ENCODE data around the gene WDTC1. TPM values are rescaled to one million over a fixed set of nuclear protein-coding genes. Genes with fewer than 3 reads are reported as not detected.
"Not testable (repeated sequence)": the region's sequence is repeated elsewhere in the genome, so short reads cannot be mapped to it uniquely, and the experiment has no call there.

Gene WDTC1
- total and polyA plus RNA-seq, 4 donors = 19.8 to 41.0 (median 30.2) TPM

DNA sequence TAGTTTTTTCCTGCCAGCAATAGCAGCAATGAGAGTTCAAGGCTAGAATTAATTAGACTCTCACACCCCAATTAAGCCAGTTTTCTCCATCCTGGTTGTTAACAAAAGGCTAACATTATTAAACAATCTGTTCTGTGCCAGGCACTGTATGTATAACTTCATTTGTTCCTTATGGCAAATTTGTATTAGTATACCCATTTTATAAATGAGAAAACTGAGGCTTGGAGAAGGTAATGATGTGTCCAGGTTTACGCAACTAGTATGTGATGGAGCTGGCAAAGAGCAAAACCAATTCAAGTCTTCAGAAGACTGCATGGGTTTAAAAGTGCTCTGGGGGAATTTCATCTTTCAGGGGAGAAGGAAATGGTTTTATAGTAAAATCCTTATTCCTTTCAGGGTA is 41.2 kb upstream of the WDTC1 start:
- H3K9ac ChIP-seq (ENCODE audit: insufficient read depth in 1 of 2, low read length in 2 of 2) = no peak overlapping the region
- no peak overlapping the region for H3K4me3 ChIP-seq
- peaks cover 0 to 4% (median 0%) of the 10 kb centered on the region in 5 donors for H3K4me1 ChIP-seq (ENCODE audit: control insufficient read depth in 5 of 5, insufficient read depth in 5 of 5, low read length in 5 of 5)
- H3K9me3 ChIP-seq (ENCODE audit: control insufficient read depth in 4 of 4, insufficient read depth in 3 of 4, low read length in 3 of 4) = no peaks in the 10 kb centered on the region
- TF ChIP-seq, protein P1, sequence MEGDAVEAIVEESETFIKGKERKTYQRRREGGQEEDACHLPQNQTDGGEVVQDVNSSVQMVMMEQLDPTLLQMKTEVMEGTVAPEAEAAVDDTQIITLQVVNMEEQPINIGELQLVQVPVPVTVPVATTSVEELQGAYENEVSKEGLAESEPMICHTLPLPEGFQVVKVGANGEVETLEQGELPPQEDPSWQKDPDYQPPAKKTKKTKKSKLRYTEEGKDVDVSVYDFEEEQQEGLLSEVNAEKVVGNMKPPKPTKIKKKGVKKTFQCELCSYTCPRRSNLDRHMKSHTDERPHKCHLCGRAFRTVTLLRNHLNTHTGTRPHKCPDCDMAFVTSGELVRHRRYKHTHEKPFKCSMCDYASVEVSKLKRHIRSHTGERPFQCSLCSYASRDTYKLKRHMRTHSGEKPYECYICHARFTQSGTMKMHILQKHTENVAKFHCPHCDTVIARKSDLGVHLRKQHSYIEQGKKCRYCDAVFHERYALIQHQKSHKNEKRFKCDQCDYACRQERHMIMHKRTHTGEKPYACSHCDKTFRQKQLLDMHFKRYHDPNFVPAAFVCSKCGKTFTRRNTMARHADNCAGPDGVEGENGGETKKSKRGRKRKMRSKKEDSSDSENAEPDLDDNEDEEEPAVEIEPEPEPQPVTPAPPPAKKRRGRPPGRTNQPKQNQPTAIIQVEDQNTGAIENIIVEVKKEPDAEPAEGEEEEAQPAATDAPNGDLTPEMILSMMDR (IDR thresholded peaks at IDR 0.05; ENCODE audit: control extremely low read depth, extremely low read depth) = no peak
- WGBS, 2 donors = 98 to 100% methylated on average over 1 of the region's 1 CpG
- H3K27ac ChIP-seq (ENCODE audit: low read depth in 1 of 2, low read length in 1 of 2) = no peak overlapping the region
- DNase-seq (no peak), ATAC-seq (ENCODE audit: insufficient read depth, low FRiP score) (no peak)
- H3K27me3 ChIP-seq (ENCODE audit: control insufficient read depth in 3 of 3, insufficient read depth in 3 of 3, low read length in 2 of 3) = no peaks in the 10 kb centered on the region
- no peaks in the 10 kb centered on the region for H3K36me3 ChIP-seq (ENCODE audit: control insufficient read depth in 4 of 4, insufficient read depth in 4 of 4, low read length in 4 of 4)

DNA sequence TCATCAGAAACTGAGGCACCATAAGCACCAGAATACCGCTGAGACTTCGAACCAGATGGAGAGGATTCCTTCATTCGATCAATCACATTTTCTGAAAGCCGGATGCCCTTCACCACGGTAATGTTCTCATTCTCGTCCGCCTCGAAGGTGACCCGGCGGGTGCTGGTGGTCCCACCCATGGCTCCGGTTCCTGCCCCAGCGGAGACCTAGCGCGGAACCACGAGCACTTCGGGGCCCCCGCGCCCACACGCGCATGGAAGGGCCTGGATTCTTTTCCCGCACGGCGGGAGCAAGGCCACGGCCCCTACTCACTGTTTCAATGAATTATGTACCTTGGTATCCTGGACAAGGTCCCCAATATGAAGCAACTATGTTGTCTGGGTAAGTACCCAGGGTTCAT is 33.1 kb upstream of the WDTC1 start:
- Histone ChIP-seq H3K27me3 (ENCODE audit: control insufficient read depth in 3 of 3, insufficient read depth in 3 of 3, low read length in 2 of 3) (no peaks in the 10 kb centered on the region), H3K4me3 (no peak overlapping the region), H3K4me1 (ENCODE audit: control insufficient read depth in 5 of 5, insufficient read depth in 5 of 5, low read length in 5 of 5) (no peaks in the 10 kb centered on the region), H3K36me3 (ENCODE audit: control insufficient read depth in 4 of 4, insufficient read depth in 4 of 4, low read length in 4 of 4) (no peaks in the 10 kb centered on the region), H3K27ac (ENCODE audit: low read depth in 1 of 2, low read length in 1 of 2) (no peak overlapping the region), H3K9me3 (ENCODE audit: control insufficient read depth in 4 of 4, insufficient read depth in 3 of 4, low read length in 3 of 4) (no peaks in the 10 kb centered on the region), H3K9ac (ENCODE audit: insufficient read depth in 1 of 2, low read length in 2 of 2) (no peak overlapping the region)
- WGBS, 2 donors = 95% methylated on average over 24 of the region's 24 CpGs
- DNase-seq (no peak), ATAC-seq (ENCODE audit: insufficient read depth, low FRiP score) (no peak)
- TF ChIP-seq, protein P1 (IDR thresholded peaks at IDR 0.05; ENCODE audit: control extremely low read depth, extremely low read depth) = no peak

DNA sequence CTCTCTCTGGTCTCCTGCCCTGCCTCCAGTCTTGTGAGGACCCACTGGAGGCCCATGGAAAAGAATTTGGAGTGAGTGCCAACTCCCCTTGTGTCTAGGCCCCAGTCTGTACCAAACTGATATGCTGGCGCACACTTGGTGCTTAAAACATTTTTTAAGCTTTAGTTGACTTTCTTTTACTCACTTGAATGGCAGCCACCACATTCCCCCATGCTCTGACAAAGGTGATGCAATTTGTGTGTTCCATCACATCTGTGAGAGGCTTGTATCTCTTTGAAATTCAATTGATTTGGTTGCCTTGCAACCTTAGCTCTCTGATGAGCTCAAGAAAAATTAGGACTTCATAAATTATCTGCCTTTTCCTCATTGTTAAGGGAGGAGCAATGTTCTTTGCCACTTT is 30.5 kb upstream of the WDTC1 start:
- Histone ChIP-seq H3K9me3 (ENCODE audit: control insufficient read depth in 4 of 4, insufficient read depth in 3 of 4, low read length in 3 of 4) (no peaks in the 10 kb centered on the region), H3K36me3 (ENCODE audit: control insufficient read depth in 4 of 4, insufficient read depth in 4 of 4, low read length in 4 of 4) (no peaks in the 10 kb centered on the region), H3K9ac (ENCODE audit: insufficient read depth in 1 of 2, low read length in 2 of 2) (no peak overlapping the region), H3K4me1 (ENCODE audit: control insufficient read depth in 5 of 5, insufficient read depth in 5 of 5, low read length in 5 of 5) (no peaks in the 10 kb centered on the region), H3K27me3 (ENCODE audit: control insufficient read depth in 3 of 3, insufficient read depth in 3 of 3, low read length in 2 of 3) (no peaks in the 10 kb centered on the region), H3K27ac (ENCODE audit: low read depth in 1 of 2, low read length in 1 of 2) (no peak overlapping the region), H3K4me3 (no peak overlapping the region)
- 95 to 100% methylated on average over 1 of the region's 1 CpG for WGBS, 2 donors
- TF ChIP-seq, protein P1 (IDR thresholded peaks at IDR 0.05; ENCODE audit: control extremely low read depth, extremely low read depth) = no peak
- DNase-seq (no peak), ATAC-seq (ENCODE audit: insufficient read depth, low FRiP score) (no peak)

DNA sequence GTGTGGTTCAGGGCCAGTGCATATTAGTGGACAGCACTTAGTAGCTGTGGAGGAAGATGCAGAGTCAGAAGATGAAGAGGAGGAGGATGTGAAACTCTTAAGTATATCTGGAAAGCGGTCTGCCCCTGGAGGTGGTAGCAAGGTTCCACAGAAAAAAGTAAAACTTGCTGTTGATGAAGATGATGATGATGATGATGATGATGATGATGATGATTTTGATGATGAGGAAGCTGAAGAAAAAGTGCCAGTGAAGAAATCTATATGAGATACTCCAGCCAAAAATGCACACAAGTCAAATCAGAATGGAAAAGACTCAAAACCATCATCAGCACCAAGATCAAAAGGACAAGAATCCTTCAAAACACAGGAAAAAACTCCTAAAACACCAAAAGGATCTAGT is 27.2 kb upstream of the WDTC1 start:
- H3K4me3 ChIP-seq; H3K9ac ChIP-seq (ENCODE audit: insufficient read depth in 1 of 2, low read length in 2 of 2); H3K4me1 ChIP-seq (ENCODE audit: control insufficient read depth in 5 of 5, insufficient read depth in 5 of 5, low read length in 5 of 5); DNase-seq; H3K27me3 ChIP-seq (ENCODE audit: control insufficient read depth in 3 of 3, insufficient read depth in 3 of 3, low read length in 2 of 3); H3K36me3 ChIP-seq (ENCODE audit: control insufficient read depth in 4 of 4, insufficient read depth in 4 of 4, low read length in 4 of 4); ATAC-seq (ENCODE audit: insufficient read depth, low FRiP score); H3K9me3 ChIP-seq (ENCODE audit: control insufficient read depth in 4 of 4, insufficient read depth in 3 of 4, low read length in 3 of 4); H3K27ac ChIP-seq (ENCODE audit: low read depth in 1 of 2, low read length in 1 of 2): not testable (repeated sequence)
- 75 to 77% methylated on average over 1 of the region's 1 CpG for WGBS, 2 donors

DNA sequence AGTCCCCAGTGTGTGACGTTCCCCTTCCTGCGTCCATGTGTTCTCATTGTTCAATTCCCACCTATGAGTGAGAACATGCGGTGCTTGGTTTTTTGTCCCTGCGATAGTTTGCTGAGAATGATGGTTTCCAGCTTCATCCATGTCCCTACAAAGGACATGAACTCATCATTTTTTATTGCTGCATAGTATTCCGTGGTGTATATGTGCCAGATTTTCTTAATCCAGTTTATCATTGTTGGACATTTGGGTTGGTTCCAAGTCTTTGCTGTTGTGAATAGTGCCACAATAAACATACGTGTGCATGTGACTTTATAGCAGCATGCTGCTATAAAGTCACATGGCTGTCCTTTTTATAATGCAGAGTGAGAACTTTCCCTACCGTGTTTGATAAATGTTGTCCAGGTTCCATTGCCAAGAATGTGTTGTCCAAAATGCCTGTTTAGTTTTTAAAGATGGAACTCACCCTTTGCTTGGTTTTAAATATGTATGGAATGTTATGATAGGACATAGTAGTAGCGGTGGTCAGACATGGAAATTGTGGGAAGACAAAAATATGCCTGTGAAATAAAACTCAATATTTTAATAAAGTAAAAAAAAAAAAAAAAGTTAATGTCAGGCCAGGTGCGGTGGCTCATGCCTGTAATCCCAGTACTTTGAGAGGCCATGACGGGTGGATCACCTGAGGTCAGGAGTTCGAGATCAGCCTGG is 26.1 kb upstream of the WDTC1 start:
- H3K27me3 ChIP-seq (ENCODE audit: control insufficient read depth in 3 of 3, insufficient read depth in 3 of 3, low read length in 2 of 3); H3K36me3 ChIP-seq (ENCODE audit: control insufficient read depth in 4 of 4, insufficient read depth in 4 of 4, low read length in 4 of 4); H3K9ac ChIP-seq (ENCODE audit: insufficient read depth in 1 of 2, low read length in 2 of 2); H3K27ac ChIP-seq (ENCODE audit: low read depth in 1 of 2, low read length in 1 of 2); H3K4me1 ChIP-seq (ENCODE audit: control insufficient read depth in 5 of 5, insufficient read depth in 5 of 5, low read length in 5 of 5); ATAC-seq (ENCODE audit: insufficient read depth, low FRiP score); H3K9me3 ChIP-seq (ENCODE audit: control insufficient read depth in 4 of 4, insufficient read depth in 3 of 4, low read length in 3 of 4); H3K4me3 ChIP-seq; DNase-seq: not testable (repeated sequence)
- 90 to 96% methylated on average over 11 of the region's 11 CpGs for WGBS, 2 donors

All from lung (tissue), 12 donors.